NOMO-1 (cell line): ENCODE data around the gene CAT.
A peak's percentile ranks its signal among the peaks of the same experiment; 100 is the strongest.
"Not testable (repeated sequence)": the region's sequence is repeated elsewhere in the genome, so short reads cannot be mapped to it uniquely, and the experiment has no call there.

Source experiments
- DNase-seq, 2 experiments: peaks; one replicate each; lab custom pipeline; 2025; ENCODE audit not compliant: unreplicated experiment in 2 of 2; lab: John Stamatoyannopoulos, UW

Gene CAT

GRCh38 chr11:34424826-34425225, 13.9 kb upstream of the CAT start:
- DNase-seq = not testable (repeated sequence)

- DNase-seq = peak; percentile 56 to 75
These were observed 13.4 kb upstream of the CAT start for GRCh38 chr11:34425360-34425759.

- peak; percentile 88 to 99 for DNase-seq
These were observed 12.9 kb upstream of the CAT start for GRCh38 chr11:34425867-34426266.

- DNase-seq = no peak
These were observed 12.0 kb upstream of the CAT start for GRCh38 chr11:34426766-34427185.

DNA sequence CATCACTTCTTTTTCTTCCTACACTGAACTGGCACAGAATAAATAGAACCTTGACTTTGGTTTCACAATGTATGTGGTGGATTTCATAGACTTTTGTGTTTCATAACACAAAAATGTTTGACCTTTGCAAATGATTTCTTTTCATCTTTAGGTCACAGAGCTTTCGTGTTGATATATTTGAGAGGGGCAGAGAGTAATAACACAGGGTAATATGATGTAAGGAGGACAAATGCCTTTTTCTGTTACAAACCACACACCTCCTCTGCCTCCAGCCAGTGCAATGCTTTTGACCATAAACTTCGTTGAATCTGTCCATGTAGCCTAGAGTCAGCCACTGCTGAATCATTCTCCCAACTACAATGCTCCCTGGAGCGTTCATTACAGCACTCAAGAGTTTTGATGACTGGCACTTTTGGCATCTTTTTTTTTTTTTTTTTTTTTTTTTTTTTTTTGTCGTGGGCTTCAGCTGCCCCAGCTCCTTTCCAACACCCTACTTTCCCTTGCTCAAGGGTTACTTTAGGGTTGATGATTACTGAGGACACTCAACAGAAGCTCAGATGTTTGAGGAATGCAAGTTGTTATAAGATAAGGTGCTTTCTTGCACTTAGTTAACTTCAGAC, 11.4 kb upstream of the CAT start:
- DNase-seq = peak; percentile 91 to 95

DNA sequence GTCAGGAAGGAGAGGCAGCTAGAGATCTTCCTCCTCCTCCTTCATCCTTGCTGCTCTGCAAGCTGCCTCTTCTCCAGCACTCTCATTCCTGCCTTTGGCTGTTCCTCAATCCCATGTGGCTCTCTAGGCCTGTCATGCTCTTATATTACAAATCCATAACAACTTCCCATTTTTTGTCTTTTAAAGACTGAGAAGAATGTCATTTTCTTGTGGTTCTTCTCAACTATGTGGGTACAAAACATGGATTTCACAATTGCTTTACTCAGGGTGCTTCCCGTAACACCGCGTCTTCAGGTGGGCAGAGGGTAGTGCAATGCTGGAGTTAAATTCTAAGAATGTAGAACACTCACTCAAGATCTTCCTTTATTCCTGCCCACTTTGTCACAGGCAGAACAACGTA, 6.8 kb upstream of the CAT start:
- DNase-seq = peak; percentile 67 to 86

GRCh38 chr11:34432822-34433221, 5.9 kb upstream of the CAT start:
- peak; percentile 74 to 87 for DNase-seq

DNA sequence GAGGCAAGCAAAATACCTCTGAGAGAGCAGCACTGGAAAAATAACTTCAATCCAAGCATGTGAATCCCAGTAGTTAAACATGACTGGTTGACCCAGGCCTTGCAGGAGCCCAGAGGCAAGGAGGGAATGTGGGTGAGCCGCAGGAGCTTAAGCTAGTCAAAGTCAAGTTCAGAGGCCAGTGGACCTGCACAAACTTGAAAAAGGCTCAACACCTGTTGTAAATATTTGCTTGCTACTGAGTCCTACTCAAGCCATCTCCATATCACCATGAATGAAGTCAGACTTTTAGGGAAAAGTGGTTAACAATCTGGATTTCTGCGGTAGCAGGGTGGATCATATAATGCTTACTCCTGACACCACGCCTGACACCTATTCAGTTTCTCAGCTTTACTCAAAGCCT, 4.8 kb upstream of the CAT start:
- DNase-seq = no peak

GRCh38 chr11:34437224-34438125, 1.3 kb upstream of the CAT start:
- no peak for DNase-seq

- DNase-seq = no peak
These were observed 970 bp downstream of the CAT start for GRCh38 chr11:34439610-34440198.

- no peak for DNase-seq
These were observed 3.1 kb downstream of the CAT start for GRCh38 chr11:34441814-34442213.

- no peak for DNase-seq
These were observed 4.4 kb downstream of the CAT start for GRCh38 chr11:34443136-34443535.

DNA sequence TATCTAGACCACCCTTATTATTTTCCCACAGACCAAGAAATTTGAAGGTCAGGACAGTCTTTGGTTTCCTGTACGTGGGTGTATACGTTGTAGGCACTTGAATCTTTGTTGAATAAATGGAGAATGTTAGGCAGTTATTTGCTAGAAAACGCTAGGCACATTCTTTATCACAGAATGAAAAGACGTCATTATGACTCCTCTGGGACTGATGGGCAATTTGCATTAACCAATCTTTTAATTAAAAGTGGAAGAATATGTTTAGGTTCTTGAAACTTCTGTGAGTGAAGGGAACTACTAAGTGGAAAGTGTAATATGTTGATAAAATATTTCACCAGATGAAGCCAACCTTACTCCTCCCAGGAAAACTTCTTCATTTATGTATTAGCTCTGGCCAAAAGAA, 5.7 kb downstream of the CAT start:
- DNase-seq = no peak

DNA sequence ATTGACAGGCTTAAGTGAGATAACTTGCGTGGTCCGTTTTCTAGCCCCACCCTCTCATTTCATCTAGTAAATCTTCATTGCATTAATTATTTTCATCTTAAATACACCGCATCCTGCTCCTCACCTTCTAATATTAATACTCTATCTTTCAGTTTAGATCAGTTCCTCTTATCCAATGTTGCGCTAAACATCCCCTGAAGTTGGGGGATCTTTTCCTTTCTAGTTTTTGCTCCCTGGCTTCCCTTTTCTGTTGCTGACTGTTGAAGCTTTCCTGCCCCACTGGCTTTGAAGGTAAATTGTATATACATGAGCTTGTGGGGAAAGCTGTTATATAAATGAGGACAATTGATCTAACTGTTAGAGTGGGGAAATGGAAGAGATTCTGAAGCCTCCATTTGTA, 7.2 kb downstream of the CAT start:
- DNase-seq = peak in 1 of 2 experiments; percentile 44

DNA sequence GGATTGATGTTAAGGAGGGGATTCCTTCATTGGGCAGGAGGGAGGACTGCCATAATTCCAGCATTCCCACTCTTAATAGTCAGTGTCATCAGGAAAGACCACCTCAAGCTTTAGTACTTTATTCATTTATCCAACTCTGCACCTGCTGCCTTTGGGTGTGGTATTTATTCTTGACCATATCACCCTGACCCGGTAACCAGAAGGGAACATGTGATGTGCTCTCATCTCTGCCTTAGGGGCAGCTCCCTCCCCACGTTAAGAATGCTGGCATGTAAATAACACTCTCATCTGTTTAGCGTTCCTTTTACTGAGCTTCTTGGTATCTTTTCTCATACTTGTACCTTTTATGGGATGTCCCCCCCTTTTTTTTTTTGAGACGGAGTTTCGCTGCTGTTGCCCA, 7.7 kb downstream of the CAT start:
- DNase-seq = no peak

GRCh38 chr11:34447044-34447443, 8.3 kb downstream of the CAT start:
- DNase-seq = no peak

GRCh38 chr11:34448223-34448994, 9.7 kb downstream of the CAT start:
- DNase-seq = no peak

- DNase-seq = peak in 1 of 2 experiments; percentile 78
These were observed 10.3 kb downstream of the CAT start for GRCh38 chr11:34449013-34449412.

- peak; percentile 59 to 89 for DNase-seq
These were observed 12.3 kb downstream of the CAT start for GRCh38 chr11:34451053-34451452.

DNA sequence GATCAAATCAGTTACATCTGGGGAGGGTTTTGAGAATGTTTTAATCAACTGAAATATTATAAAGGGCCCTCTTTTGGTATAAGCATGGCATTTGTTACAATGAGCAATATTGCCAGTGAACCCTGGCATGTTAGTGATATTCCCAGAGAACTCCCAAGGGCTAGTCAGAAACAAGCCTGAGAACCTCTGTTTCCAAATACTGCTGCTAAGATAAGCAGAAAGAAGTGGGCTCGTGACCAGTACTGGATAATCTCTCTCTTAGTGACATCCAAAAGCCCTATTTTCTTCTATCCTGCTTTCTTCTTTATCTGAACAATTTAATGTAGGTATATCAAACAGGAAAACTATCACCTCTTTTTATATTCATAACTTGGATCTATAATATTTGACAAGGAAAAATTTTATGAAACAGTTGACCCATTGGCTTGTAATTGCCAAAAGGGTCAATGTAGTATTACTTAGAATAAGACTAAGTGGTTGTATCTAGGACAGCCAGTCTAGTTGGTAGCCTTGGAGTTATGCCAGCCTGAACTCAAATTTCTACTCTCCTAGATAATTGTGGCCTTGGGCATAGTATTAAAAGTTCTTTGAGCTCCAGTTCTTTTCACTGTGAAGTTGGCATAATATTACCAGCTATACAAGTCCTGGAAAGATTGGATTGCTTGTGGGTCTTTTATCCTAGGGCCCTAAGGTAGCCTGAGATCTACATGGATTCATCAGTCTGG, 15.7 kb downstream of the CAT start:
- DNase-seq = no peak
